Measurements from ENCODE around the gene CAMK1G.

DNA sequence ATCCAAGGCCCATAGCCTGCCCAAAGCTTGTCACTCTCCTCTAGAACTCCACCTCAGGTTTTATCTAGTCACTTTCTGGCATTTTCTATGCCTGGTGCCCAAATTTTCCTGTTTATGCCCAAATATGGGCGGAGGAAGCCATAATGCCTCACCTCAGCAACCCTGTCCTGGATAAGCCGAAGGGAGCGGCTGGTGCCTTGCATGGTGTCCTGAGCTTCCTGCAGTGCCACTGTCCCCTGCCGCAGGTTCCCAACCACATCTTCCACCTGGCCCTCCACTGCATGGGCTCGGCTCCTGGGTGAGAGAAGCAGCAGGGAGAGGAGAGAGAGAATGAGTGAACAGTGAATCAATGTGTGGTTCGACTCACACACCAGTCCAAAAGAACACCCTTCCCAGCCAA lies 34.2 kb downstream of the CAMK1G start:
- TF ChIP-seq POLR2AphosphoS5 (IDR thresholded peaks at IDR 0.05; ENCODE audit: low read depth) (no peak), GABPA (IDR thresholded peaks at IDR 0.05; ENCODE audit: low read depth) (no peak)

All from HL-60 (cell line).